ENCODE measurements around the gene SKP2. TPM values are rescaled to one million over a fixed set of nuclear protein-coding genes. Genes with fewer than 3 reads are reported as not detected.
"Not testable (repeated sequence)": the region's sequence is repeated elsewhere in the genome, so short reads cannot be mapped to it uniquely, and the experiment has no call there.

SKP2 gene
- polyA plus RNA-seq (2012; ENCODE audit: insufficient read depth, insufficient read length), result 84.7 TPM

GRCh38 chr5:36151434-36152323 is at the start of gene SKP2, which contains the start of gene LMBRD2:
SKP2 (plus strand) TSS chr5:36152111; CDS start chr5:36152263, 152 bp downstream.
LMBRD2 (minus strand) TSS chr5:36151887; CDS start chr5:36143349, 8,538 bp downstream.
- DNase-seq (ENCODE audit: low read depth, low spot score), result peak; percentile 97
- H3K4me3 ChIP-seq (ENCODE audit: low read length), result peak within 1 kb of the TSS; percentile 81

DNA sequence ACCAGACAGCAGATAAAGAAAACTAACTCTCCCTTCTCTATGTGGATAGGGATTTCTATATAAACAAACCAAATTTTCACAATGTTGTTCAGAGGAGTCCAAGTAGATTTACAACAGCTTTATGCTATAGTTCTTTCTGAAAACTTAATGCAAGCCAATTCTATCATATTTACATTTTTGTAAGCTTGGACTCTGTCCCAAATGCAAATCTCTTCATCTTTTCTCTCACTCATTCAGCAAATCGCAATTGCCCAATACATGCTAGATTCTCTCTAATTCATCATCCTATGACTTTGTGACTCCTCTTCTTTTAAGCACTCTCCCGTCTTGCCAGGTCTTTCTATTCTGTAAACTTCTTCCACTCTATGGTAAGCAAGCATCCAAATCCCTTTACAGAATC is 46.1 kb upstream of the SKP2 start:
- DNase-seq (ENCODE audit: low read depth, low spot score), result no peak

GRCh38 chr5:36108758-36109460 is 43.0 kb upstream of the SKP2 start:
- H3K4me3 ChIP-seq (ENCODE audit: low read length), result no peak overlapping the region
- DNase-seq (ENCODE audit: low read depth, low spot score), result no peak

More for the DNA sequence above, 46.1 kb upstream of the SKP2 start:
- no peak overlapping the region for H3K4me3 ChIP-seq (ENCODE audit: low read length)

DNA sequence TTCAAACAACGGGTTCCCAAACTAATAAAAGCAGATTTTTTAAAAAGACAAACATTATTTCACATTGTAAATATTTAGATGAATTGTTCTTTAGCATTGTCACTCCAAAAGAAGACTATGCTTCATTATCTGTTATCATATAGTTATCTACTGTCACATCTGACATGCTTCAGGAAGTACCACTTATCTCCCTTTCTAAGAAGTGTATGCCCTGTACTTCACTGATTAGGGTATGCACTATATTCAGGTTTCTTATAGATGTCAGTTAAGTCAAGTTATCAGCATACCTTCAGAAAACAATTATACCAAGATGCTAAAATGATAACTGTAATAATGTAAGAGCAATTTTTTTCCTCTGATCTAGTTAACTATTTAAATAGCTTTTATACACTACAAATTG is 40.7 kb upstream of the SKP2 start:
- DNase-seq (ENCODE audit: low read depth, low spot score), result peak; percentile 50
- no peak overlapping the region for H3K4me3 ChIP-seq (ENCODE audit: low read length)

GRCh38 chr5:36125868-36126267 is 26.0 kb upstream of the SKP2 start:
- no peak overlapping the region for H3K4me3 ChIP-seq (ENCODE audit: low read length)
- DNase-seq (ENCODE audit: low read depth, low spot score), result no peak

DNA sequence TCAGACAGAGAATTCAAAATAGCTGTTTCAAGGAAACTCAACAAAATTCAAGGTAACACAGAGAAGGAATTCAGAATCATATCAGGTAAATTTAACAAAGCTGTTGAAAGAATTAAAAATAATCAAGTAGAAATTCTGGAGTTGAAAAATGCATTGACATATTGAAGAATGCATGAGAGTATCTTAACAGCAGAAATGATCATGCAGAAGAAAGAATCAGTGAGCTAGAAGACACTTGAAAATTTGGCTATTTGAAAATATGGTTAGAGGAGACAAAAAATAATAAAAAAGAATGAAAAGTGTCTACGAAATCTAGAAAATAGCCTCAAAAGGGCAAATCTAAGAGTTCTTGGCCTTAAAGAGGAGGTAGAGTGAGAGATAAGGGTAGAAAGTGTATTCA is 23.1 kb upstream of the SKP2 start:
- H3K4me3 ChIP-seq (ENCODE audit: low read length), result no peak overlapping the region
- DNase-seq (ENCODE audit: low read depth, low spot score), result no peak

DNA sequence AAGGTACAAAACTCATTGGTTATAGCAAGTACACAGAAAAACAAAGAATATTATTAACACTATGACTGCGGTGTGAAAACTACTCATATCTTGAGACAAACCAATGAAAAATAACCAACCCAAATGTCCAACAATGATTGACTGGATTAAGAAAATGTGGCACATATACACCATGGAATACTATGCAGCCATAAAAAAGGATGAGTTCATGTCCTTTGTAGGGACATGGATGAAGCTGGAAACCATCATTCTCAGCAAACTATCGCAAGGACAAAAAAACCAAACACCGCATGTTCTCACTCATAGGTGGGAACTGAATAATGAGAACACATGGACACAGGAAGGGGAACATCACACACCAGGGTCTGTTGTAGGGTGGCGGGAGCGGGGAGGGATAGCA is 22.2 kb upstream of the SKP2 start:
- DNase-seq (ENCODE audit: low read depth, low spot score), result not testable (repeated sequence)

GRCh38 chr5:36133009-36133408 is 18.9 kb upstream of the SKP2 start:
- not testable (repeated sequence) for H3K4me3 ChIP-seq (ENCODE audit: low read length); DNase-seq (ENCODE audit: low read depth, low spot score)

More for the DNA sequence above, 22.2 kb upstream of the SKP2 start:
- H3K4me3 ChIP-seq (ENCODE audit: low read length), result not testable (repeated sequence)

GRCh38 chr5:36135988-36136387 is 15.9 kb upstream of the SKP2 start:
- no peak for DNase-seq (ENCODE audit: low read depth, low spot score)
- H3K4me3 ChIP-seq (ENCODE audit: low read length), result no peak overlapping the region

DNA sequence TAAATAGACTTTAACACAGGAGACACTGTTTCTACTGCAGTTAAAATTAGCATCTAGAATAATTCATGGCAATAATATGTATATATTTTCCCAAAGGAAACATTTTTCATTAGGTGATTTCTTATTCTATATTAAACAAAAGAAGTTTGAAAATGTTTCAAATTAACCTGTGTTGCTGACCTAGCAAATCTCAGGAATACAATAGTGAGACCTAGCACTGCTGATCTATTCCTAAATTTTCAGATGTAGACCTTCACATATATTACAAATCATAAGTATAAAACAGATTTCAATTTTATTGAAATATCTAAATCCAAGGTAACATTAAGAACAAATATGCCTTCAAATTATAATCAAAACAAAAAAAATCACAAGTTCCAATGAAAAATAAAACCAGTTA is 15.3 kb upstream of the SKP2 start:
- no peak overlapping the region for H3K4me3 ChIP-seq (ENCODE audit: low read length)
- no peak for DNase-seq (ENCODE audit: low read depth, low spot score)

DNA sequence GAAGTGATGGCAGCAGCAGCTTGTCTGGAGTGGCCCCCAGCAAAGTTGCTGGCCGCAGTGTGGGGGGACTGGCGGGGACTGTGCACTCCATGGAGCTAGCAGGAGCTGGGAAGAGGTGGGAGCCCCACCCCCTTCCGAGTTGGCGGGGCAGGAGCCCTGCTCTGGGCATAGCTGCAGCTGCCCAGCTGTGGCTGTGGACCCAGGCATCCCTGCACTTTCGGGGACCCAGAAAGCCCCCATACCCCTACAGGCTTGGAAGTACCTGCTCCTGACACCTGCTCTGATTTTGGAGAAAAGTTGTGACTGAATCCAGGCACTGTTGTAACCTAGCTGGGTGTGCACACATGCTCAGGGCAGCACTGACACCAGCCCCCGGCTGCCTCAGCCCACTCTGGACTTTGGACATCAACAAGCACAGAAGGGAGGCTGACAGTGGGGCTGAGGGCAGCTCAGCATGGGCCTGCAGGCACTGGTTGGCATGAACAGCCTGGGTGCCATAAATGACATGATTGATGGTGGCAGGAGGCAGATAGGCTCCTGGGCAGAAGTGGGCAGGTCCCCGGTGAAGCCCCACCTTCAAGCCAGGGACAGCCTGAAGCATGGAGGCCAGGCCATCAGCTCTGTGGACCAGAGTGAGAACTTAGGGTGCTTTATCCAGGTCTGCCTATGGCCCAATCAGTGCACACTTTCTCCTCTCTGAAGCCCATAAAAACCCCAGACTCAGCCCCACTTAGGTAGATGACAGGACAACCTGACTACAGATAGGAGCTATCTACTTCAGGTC is 12.8 kb upstream of the SKP2 start:
- DNase-seq (ENCODE audit: low read depth, low spot score), result no peak
- H3K4me3 ChIP-seq (ENCODE audit: low read length), result no peak overlapping the region

- no peak for DNase-seq (ENCODE audit: low read depth, low spot score)
- H3K4me3 ChIP-seq (ENCODE audit: low read length), result no peak overlapping the region
Observed at GRCh38 chr5:36145311-36145710, 6.6 kb upstream of the SKP2 start.

DNA sequence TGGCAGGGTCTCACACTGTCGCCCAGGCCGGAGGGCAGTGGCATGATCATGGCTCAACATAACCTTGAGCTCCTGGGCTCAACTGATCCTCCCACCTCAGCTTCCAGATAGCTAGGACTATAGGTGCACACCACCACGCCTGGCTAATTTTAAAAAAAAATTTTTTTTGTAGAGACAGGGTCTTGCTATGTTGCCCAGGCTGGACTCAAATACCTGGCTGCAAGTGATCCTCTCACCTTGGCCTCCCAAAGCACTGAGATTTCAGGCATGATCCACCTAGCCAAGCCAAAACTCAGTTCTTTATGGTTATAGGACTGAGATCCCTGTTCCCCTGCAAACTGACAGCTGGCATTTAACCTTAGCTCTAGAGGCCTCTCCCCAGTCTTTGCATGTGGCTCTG is 5.5 kb upstream of the SKP2 start:
- DNase-seq (ENCODE audit: low read depth, low spot score), result no peak
- no peak overlapping the region for H3K4me3 ChIP-seq (ENCODE audit: low read length)

DNA sequence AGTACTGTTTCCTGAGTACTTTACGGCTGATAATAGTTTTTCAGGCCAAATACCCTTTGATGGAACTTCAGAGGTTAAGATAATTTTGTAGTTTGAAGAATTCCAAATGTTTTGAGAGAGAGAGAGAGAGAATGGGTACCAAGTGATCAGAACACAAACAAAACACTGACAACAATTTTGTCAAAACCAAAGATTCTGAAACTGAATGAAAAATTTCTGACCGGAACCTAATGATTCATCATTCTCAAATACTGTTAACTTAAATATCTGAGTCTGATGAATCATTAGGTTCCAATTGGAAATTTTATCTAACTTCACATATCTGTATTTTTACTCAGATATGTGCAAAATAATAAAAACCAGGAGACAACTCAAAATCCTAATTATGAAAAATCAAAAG is 4.2 kb upstream of the SKP2 start:
- H3K4me3 ChIP-seq (ENCODE audit: low read length), result no peak overlapping the region
- DNase-seq (ENCODE audit: low read depth, low spot score), result no peak

GRCh38 chr5:36150676-36151433 is 1.1 kb upstream of the SKP2 start:
- peak overlapping the region; percentile 81 for H3K4me3 ChIP-seq (ENCODE audit: low read length)
- peak; percentile 62 for DNase-seq (ENCODE audit: low read depth, low spot score)

DNA sequence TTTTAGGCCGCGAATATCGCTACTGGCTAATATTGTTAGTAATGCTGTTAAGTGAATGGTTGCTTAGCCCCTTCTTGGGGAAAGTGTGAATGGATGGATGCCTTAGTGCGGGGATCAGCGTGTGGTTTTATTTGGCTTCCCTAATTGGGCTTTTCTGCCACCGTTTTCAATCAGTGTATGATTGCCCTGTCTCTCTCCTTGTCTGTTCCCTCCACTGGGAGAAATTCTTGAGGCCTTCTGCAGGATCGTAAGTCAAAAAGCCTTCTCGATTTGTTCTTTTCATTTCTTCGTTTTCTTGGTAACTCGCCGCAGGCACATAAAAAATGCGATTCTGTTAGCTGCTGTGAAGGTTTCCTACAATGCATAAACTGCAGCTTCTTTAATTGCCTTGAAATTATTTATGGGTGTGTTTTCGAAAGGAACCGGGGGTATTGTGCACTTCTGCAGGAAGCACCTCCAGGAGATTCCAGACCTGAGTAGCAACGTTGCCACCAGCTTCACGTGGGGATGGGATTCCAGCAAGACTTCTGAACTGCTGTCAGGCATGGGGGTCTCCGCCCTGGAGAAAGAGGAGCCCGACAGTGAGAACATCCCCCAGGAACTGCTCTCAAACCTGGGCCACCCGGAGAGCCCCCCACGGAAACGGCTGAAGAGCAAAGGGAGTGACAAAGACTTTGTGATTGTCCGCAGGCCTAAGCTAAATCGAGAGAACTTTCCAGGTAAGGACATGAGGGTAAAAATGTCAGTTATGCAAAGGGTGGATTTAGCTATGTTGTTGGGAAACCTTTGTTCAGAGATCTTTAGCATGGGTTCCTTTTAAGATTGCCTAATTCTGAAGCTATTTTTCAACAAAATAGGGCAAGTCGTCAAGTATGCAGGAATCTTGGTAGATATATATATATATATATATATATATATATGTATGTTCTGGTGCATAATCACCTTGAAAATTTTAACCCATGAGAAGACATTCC is 700 bp downstream of the SKP2 start:
- peak overlapping the region; percentile 81 for H3K4me3 ChIP-seq (ENCODE audit: low read length)
- DNase-seq (ENCODE audit: low read depth, low spot score), result no peak

GRCh38 chr5:36153298-36153677 is 1.4 kb downstream of the SKP2 start:
- H3K4me3 ChIP-seq (ENCODE audit: low read length), result peak overlapping the region; percentile 81
- no peak for DNase-seq (ENCODE audit: low read depth, low spot score)

DNA sequence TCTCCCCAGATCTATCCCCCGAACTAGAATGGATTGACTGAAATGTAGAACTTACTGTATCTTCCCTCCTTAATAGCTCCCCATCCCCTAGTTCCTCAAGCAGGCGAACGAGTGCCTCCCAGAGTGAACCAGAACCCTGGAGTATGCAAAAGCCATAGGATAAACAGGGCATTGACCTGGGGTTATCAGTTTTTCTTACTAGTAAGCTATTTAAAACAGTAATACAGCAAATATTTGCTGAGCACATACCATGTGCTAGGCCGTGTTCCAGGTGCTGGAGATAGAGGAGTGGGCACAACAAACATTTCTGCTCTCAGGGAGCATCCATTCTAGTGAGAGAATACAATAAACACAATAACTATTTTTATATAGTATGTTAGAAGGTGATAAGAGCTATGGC is 1.8 kb downstream of the SKP2 start:
- H3K4me3 ChIP-seq (ENCODE audit: low read length), result no peak overlapping the region
- DNase-seq (ENCODE audit: low read depth, low spot score), result no peak
